ENCODE results near the gene NUDC.

DNA sequence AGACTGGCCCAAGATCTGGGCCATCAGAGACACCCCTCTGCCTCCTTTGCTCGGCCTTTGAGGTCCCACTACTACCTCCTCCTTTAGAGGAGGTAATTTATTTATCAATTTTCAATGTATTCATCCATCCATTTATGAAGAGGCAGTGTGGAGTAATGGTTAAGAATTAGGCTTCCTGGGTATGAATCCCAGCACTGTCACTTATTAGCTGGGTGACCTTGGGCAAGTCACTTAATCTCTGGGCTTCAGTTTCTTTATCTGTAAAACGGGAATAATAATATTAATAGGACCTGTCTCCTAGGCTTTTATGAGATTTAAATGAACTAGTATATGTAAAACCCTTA is 9.4 kb upstream of the NUDC start:
- TF ChIP-seq ZNF777 (tag by site-specific recombination; IDR thresholded peaks at IDR 0.05; ENCODE audit: borderline replicate concordance) (no peak), CTCF (tag by site-specific recombination; IDR thresholded peaks at IDR 0.05) (no peak), BCL11A (tag by site-specific recombination; IDR thresholded peaks at IDR 0.05; ENCODE audit: low read depth) (no peak), ZNF768 (tag by site-specific recombination; IDR thresholded peaks at IDR 0.05) (no peak), ZNF670 (tag by site-specific recombination; IDR thresholded peaks at IDR 0.05; ENCODE audit: low read depth) (no peak), REST (tag by site-specific recombination; IDR thresholded peaks at IDR 0.05) (no peak), ZNF324 (tag by site-specific recombination; IDR thresholded peaks at IDR 0.05) (no peak), ZNF292 (tag by site-specific recombination; IDR thresholded peaks at IDR 0.05; ENCODE audit: borderline replicate concordance, low read depth) (no peak), ZIC2 (tag by site-specific recombination; IDR thresholded peaks at IDR 0.05) (no peak)
